NCI-H187 treated with DMSO at 0.1 percent for 48 hours (cell line): Measurements from ENCODE around the gene FCN2.

Experiments
- DNase-seq: peaks from one replicate; lab custom pipeline; 2025; lab: John Stamatoyannopoulos, UW

Gene FCN2

GRCh38 chr9:134888603-134889190 lies 8.1 kb downstream of the FCN2 start:
- DNase-seq, result no peak

DNA sequence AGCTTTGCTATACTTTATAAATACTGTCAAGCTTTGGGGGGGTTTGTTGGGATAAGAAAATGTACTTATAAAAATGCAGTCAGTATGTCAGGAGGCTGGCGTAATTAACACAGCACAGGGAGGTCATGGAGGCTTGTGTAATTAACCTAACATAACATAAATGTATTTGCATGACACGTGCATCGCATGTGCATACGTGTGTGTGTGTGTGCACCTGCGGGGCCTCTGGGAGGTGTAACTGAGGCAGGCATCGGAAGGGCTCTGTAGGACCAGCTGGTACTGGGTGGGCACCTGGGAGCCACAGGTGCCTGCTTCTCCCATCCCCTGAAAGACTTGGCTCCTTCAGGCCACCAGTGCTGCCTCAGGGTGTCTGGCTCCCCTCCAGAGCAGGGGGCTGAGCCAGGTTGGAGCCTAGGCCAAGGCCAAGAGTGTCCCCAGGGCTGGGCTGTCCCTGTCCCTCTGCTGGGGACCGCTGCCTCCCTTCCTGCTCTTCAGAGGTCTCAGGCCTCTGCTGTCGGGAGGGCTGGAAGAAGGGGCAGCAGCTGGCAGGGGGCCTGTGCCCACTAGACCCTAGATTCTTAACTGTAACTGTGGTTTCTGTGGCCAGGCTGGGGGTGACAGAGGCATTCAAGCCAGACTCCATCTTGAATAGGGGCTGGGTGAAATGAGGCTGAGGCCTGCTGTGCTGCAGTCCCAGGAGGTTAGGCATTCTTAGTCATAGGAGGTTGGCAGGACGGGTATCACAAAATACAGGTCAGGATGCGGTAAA lies 9.0 kb downstream of the FCN2 start:
- DNase-seq, result no peak

DNA sequence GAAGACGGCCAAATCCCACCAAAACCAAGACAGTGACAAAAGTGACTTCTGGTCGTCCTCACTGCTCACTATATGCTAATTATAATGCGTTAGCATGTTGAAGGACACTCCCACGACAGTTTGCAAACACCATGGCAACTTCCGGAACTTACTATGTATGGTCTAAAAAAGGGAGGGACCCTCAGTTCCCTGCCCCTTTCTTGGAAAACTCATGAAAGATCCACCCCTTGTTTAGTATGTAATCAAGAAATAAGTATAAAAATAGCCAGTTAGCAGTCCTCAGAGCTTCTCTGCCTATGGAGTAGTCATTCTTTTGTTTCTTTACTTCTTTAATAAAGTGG lies 9.5 kb downstream of the FCN2 start:
- no peak for DNase-seq

GRCh38 chr9:134891053-134891452 lies 10.4 kb downstream of the FCN2 start:
- no peak for DNase-seq

DNA sequence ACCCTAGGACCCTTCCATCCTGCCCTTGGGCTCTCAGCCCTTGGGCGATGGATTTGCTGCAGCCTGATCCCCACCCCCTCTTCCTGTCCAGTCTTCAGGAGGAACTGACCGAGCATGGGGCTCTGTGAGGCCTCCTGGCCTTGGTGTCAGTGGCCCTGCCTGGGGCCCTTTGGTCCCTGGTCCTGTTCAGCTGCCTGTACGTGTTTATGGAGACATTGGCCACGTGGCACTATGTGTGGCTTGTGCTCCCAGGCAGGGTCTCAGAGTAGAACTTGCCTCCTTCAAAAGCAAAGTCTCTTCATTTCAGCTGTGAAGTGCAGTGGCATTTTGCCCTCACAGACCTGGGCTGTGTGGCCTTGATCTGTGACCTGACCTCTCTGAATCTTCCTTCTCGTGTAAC lies 11.1 kb downstream of the FCN2 start:
- DNase-seq, result no peak

GRCh38 chr9:134892221-134892620 lies 11.6 kb downstream of the FCN2 start:
- no peak for DNase-seq

- DNase-seq, result no peak
Measured at GRCh38 chr9:134892820-134893420, 12.3 kb downstream of the FCN2 start.

DNA sequence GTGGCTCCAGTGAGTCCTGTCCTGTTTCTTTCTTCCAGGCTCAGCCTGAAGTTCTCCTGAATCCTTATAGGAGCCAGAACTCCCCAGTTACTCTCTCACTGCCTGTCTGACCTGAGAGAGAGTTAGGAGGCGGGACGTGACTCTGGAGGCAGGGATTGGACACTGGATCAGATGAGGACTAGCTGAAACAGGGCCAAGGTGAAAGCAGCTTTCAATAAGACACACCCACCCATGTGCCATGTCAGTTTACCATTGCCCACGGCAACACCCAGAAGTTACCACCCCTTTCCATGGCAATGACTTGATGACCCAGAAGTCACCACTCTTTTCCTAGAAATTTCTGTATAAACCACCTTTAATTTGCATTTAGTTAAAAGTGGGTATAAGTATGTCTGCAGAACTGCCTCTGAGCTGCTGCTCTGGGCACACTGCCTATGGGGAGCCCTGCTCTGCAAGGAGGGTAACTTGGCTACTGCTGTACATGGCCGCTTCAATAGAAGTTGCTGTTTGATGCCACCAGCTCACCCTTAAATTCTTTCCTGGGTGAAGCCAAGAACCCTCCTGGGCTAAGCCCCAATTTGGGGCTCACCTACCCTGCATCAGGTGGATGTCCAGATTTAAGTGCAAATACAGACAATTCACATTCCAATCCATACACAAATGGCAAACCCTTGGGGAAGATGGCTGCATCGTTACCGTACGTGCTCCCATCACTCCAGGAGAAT lies 13.7 kb downstream of the FCN2 start:
- DNase-seq, result no peak

DNA sequence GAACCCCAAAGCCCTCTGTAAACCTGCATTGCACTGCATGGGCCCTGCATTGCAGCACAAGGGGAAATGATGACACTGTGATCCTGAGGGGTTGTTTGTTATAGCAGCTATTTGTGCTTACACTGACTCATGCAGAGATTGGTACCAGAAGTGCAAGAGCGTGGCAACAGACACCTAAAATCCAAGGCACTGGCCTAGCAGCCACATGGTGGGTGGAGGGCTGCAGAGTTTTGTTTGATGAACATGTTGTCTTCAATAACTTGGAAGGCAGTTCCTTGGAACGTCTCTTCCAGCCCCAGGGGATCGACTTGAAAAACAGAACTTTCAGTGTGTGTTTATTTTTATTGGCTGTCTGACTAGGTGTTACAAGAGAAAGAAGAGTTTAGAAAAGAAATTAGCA lies 14.5 kb downstream of the FCN2 start:
- DNase-seq, result no peak

DNA sequence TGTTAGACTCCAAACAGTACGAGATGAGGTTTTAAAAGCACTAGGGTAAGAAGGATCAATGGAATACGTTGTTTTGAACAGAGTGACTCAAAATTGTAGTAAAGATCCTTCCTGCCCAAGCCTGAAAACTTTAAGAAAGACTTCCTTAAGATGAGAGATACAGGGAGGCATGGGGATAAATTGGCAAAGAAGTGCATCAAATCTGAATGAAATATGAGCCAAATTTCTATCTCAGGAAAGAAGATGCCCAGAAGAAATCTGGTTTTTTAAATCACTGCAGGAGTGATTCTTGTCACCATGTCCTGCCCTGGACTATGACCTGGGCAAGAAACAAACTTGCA lies 14.9 kb downstream of the FCN2 start:
- no peak for DNase-seq

GRCh38 chr9:134895908-134896833 lies 15.6 kb downstream of the FCN2 start:
- no peak for DNase-seq

DNA sequence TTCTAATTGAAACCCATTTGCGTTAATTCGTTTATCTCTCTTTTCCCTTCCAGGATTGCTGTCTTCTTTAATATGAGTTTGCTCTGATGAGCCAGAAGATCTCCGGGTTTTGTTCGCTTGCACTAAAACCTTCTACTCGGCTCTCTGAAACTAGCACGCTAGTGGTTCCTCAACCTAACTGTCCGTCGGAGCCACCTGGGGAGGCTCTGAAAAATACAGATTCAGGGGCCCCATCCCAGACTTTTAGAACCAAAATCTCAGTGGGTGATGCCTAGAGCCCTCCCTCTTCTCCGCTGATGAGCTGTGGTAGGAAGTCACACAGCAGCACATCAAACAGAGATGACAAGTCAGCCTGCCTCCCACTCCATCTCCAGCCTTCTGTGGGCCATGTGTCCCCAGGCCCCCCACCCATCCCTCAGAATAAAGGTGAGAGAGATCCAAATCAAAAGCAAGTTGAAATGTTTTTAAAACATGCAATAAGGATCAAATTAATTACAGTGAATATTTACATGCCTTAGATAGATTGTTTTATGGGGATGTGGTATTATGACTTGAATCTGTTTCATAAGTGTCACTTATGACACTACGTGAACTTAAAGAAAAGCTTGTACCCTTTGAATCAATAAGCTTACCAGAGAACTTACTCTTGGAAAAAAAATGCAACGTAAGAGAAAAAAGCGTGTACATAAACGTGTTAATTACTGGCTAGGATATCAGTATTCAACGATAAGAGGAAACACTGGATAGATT lies 16.4 kb downstream of the FCN2 start:
- DNase-seq, result no peak

DNA sequence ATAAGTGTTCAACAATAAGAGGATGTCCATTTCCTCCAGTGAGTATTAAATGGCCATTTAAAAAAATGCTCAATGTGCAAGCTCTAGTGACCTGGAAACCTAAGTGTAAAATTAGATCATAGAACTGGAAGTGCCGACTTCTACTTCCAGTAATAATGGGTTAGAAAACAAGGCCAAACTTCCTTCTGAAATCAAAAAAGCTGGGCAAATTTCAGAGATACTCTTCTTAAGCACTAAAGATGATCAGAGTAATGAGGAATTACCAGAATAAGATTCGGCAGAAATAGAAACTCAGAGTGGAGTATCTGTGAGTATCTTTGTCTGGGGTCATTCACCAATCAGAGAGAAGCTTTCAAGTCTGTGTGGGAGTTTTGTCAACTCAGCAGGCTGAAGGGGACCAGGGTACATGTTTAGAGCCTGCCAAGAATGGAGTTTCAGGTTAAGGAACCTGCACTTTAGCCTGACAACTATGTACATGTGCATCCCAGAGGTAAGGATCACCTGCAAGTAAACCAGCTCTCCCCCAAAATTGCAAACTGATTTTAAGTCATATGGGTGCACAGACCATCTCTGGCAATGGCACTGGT lies 17.1 kb downstream of the FCN2 start:
- DNase-seq, result no peak

- DNase-seq, result no peak
Measured at GRCh38 chr9:134898319-134898718, 17.7 kb downstream of the FCN2 start.

DNA sequence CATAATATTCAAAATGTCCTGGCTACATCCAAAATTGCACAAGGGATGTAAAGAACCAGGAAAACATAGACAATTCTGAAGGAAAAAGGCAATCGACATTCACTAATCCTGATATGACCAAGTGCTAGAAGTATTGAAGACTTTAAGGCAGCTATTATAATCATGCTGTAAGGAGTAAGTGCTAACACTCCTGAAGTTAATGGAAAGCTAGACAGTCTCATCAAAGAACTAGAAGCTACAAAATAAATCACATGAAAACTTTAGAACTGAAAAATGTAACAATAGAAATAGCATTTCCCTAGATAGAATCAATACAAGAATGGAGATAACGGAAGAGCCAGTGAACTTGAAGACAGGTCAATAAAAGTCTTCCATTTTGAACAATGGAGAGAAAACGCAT lies 18.6 kb downstream of the FCN2 start:
- no peak for DNase-seq

DNA sequence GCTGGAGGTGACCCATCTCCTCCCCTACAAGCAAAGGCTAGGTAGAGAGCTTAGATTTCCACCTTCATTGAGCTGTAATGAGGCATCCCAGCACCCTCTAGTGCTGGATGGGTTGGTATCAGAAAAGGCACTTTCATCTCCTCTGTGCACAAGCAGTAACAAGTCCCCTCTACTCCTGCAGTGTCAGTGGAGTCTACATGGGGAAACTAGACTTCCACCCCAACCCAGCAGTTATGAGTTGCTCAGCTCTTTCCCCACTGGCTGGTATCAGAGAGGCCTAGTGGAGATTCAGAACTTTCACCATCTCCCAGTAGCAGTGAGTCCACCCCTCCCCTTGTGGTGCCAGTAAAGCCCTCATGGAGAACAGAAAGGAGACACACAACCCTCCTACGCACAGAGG lies 19.2 kb downstream of the FCN2 start:
- no peak for DNase-seq

DNA sequence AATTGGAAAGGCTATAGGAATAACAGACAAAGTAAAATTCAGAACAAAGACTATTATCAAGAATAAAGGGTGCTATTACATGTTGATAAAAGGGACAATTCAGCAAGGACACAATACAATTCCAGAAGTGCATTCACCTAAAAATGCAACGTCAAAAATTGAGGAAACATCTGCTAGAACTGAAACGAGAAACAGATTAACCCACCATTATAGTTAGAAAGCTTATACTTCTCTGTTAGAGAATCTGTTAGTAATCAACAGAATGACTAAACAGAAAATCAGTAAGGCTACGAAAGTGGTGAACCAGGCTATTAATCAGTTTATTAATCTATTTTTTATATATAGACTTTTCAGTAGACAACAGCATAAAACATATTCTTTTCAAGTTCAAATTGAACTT lies 22.3 kb downstream of the FCN2 start:
- no peak for DNase-seq

DNA sequence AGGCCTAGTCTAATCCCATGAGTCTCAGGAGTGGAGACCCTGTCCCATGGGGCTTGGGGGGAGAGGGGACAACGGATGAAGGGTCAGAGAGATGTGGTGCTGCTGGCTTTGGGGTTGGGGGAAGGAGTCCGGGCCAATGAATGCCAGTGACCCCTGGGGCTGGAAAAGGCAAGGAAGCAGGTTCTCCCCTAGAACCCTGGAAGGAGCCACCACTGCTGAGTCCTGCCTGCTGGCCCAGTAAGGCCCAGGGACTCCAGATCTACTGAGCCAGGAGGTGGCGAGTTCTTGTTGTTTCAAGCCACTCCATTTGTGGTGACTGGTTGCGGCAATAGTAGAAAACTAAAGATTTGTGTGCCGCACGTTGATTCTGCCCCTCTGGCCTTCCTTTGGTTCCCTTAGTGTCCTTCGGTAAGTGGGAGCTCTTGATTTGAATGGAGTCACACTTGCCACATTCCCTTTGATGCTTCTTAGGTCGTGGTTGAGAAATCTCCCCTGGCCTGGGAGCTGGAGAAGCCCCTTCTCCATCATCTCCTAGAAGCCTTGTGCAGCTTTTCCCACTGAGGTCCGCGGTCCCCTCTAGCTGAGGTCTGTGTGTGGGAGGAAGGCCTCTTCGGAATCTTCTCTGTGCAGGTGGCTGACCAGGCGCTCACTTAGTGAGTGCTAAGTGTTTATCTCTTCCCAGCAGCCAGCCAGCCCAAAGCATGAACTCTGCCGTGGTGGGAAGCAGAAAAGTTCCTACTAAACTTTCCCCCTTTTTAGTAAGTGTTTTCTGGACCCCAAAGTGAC lies 28.1 kb downstream of the FCN2 start:
- DNase-seq, result no peak

GRCh38 chr9:134909511-134910481 lies 29.2 kb downstream of the FCN2 start:
- no peak for DNase-seq
